ENCODE data around the gene FAM209A.
"Not testable (repeated sequence)": the region's sequence is repeated elsewhere in the genome, so short reads cannot be mapped to it uniquely, and the experiment has no call there.

The FAM209A gene

DNA sequence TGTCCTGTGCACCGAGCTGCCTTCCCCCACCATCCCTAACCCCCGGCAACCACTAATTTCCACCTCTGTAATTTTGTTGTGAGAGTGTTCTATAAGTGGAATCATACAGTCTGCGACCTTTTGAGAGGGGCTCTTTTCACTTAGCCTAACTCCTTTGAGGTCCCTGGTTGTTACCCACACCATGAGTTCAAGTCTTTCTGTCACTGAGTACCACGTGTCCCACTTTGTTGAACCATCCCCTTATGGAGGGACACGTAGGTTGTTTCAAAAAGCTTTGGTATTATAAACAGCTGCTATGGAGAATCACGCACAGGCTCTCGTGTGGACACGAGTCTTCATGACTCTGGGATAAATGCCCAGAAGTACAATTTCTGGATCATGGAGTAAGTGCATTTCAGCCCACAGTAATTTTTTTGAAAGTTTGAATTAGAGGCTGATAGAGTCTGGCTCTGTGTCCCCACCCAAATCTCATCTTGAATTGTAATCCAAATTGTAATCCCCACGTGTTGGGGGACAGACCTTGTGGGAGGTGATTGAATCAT is 18.0 kb downstream of the FAM209A start:
- no peak for DNase-seq

DNA sequence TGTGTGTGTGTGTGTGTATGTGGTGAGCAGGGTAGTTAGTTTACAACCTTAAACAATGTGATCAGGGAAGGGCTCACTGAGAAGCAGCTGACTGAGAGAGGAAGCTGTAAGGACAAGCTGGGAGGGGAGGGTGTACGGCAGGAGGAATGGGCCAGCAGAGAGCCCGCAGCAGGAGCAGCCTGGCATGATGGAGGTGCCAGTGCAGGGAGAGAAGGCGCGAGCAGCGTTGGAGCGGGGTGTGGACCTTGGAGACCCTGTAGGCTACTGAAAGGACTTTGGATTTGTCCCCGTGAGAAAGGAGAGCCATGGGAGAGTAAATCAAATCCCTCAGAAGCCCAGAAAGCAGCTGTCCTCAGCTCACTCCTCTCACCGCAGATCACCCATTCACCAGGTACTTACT is 27.0 kb downstream of the FAM209A start:
- no peak for DNase-seq

DNA sequence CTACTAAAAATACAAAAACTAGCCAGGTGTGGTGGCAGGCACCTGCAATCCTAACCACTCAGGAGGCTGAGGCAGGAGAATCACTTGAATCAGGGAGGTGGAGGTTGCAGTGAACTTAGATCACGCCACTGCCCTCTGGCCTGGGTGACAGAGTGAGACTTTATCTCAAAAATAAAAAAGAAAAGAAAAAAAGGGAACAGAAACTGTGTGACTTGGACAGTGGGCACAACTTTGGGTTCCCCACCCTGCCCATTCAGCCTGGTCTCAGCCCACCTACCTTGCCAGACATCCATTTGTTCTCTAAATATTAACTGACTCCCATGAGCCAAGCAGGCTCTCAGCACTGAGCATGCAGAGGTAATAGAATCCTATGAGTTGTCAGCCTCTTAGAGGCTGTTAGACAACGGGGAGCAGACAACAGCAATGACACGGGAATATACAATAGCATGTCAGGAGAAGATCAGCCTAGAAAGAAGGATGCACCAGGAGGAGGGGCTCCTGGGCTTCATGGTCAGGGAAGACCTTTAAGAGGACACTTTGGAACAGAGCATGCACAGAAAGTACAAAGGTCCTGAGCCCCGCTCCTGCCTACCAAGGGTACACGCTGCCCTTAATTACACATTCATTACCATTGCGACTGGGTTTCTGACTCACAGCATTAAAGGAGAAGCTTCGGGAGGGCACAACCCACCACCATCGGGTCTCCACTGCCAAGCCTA is 28.5 kb downstream of the FAM209A start:
- DNase-seq: no peak

DNA sequence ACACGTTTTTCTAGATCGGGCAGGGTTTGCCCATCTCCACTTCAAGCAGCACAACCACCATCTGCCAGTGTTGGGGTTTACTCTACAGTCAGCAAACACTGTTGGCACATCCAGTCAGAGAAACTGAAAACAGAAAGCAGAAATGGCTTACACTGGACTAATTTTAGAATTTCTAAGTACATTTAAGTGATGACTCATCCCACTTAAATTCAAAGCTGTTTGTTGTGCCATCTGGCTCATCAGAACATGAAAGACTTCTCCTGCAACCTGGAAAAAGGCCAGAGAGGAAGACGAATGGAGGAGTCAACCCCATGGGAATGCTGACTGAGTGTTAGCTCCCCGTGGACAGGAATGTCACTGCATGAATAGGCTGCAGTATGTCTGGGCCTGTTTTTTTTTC is 30.3 kb downstream of the FAM209A start:
- no peak for DNase-seq

DNA sequence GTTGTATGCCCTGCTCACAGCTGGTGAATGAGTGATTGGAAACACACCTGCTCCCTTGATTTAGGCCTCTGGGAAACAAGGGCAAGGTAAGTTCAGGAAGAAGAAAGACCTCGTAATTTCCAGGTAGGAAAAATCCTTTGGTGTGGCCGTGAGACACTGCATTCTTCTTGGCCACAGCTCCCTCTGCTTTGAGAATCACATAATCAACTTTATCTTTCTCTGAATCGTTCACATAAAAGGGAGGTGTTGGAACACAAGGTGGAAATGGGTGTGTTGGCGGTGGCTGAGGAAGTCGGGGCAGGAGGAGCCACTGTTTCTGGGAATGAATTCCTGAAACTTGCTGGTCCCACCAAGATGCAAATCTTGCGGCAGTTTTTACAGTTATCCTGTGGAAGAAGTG is 34.4 kb downstream of the FAM209A start:
- DNase-seq: no peak

DNA sequence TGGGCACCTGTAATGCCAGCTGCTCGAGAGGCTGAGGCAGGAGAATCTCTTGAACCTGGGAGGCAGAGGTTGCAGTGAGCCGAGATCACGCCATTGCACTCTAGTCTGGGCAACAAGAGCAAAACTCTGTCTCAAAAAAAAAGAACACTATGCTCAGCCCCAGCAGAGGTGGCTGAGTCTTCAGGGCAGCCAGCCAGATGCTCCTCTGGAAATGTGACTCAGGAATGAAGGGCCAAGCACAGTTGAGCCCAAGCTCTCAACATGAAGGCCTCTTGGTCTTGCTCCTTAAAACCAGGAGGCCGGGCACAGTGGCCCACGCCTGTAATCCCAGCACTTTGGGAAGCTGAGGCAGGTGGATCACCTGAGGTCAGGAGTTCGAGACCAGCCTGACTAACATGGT is 40.0 kb downstream of the FAM209A start:
- not testable (repeated sequence) for DNase-seq

DNA sequence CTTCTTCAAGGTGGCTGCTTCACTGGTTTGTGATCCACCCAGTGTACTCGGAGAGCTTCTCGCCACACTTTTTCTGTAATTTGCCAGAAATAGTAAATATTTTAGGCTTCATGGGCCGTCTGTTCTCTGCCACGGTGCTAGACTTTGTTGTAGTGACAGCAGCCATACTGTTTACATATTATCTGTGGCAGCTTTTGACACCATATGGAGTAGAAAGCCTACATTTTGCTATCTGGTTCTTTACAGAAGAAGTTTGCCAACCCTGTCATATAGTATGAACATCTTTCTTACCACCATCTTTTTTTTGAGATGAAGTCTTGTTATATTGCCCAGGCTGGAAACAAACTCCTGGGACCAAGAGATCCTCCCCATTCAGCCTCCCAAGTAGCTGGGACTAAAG is 41.0 kb downstream of the FAM209A start:
- DNase-seq: no peak

DNA sequence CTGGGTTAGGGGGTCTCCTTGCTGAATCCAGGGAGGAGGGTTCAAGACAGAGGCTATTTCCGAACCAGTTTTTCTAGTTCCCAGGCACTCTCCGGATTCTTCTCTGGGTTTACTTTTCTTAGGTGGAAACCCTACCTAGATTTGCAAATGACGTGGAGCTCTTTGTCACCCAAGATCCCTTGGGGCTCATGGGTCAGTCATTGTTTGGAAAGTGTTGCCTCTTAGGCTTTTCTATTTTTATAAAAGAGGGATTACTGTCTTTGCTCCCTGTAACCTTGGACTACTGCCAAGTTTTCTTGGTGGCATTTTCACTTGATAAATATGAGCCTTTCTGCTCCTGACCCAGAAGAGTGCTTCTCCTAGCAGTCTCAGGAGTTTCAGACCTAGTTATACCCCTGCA is 42.1 kb downstream of the FAM209A start:
- DNase-seq: no peak

DNA sequence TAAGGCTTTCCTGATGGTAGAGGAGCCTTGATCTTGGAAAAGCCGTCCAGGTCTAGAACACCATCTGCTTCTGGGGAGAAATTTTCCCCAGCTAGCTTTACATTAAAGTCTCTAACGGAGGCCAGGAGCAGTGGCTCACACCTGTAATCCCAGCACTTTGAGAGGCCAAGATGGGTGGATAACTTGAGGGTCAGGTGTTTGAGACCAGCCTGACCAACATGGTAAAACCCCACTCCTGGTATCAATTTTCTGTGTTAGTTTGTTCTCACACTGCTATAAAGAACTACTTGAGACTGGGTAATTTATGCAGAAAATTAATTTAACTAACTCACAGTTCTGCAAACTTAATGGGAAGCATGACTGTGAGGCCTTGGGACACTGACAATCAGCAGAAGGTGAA is 46.3 kb downstream of the FAM209A start:
- no peak for DNase-seq

DNA sequence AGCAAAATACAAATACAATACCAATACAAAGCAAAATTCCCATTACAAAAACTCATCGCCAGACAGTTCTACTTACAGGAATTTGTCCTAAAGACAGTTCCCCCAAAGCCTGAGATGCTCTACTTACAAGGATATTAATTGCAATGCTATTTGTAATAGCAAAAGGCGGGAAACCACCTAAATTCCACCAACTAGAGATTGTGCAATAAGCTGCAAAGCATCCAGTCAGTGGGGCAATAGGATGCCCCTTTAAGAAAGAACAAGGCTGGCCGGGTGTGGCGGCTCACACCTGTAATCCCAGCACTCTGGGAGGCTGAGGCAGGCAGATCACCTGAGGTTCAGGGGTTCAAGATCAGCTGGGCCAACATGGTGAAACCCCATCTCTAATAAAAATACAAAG is 47.6 kb downstream of the FAM209A start:
- DNase-seq: no peak

DNA sequence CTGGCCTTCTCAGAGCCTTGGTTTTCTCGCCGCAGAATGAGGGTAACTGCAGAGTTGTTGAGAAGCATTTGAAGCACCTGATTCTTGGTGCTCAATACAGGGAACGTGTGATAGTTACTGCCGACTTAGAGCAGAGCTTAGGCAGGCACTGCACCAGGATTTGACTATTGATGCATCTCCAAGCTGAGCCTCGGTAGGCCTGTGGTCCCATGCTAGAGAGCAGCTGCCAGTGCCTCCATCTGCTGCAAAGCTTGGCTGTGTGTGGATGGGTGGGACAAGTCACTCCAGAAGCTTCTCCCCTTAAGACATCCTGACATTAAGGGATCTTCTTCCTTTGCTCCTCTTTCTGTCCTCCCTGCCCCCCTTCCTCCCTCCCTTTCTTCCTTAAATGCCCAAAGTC is 49.4 kb downstream of the FAM209A start:
- no peak for DNase-seq

DNA sequence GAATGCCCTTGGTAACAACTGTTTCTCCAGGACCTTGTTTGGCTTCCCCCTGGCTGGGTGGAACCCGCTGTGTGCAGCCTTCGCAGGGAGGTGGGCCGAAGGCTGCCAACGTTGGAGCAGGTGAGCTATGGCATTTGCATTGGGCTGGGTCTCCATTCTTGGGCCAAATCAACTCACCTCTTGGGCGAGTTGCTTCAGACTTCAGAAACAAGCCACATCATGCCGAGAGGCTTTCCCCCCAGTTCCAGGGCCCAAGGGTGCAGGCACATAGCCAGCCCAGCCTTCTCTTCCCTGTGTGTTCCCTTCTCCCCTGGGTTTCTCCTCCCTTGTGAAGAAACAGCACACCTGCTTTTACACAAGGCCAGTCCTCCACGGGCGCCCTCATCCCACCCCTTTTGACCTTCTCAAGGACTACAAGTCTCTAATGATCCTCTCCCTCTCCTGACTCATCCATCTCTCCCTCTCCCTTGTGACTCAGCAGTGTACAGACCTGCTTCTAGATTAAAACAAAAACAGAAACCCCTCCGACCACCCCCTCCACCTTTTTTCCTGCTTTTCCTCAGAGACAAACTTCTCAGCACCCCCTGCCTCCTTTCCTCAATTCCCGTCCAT is 50.1 kb downstream of the FAM209A start:
- DNase-seq: no peak

DNA sequence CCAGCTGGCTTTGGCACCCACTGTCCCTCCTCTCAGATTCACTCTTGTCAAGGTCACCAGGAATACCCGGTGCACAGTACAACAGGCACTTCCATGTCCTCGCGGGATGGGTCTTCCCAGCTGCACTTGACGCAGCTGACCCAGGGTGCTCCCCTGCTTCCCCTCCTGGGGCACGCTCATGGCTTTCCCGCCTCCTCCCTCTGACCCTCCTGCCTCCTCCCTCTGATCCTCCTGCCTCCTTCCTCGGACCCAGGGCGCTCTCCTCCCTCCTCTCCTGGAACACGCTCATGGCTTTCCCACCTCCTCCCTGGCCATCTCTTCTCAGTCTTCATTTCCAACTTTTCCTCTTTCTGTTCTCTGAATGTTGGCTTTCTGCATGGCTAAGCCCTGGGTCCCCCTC is 50.6 kb downstream of the FAM209A start:
- no peak for DNase-seq

Data from activated gamma-delta T cell treated with Interleukin-2 at 50 U/mL for 16 hours (primary cell).